K562 (cell line): ENCODE data around the gene MAP1LC3B2. TPM values are rescaled to one million over a fixed set of nuclear protein-coding genes. Genes with fewer than 3 reads are reported as not detected.

ENCODE experiments used
- ATAC-seq: fragments of 200-7000 bp; cut with Tn5 transposase; 3 replicates; pipeline ENCODE4 v1.9.1; 2020; ENCODE audit warnings: moderate library complexity
- BruUV-seq: library from RNA; stranded (reverse); fragments of 400-500 nt; replicated peaks from 2 replicates; lab custom pipeline; 2021; lab: Mats Ljungman, UMichigan
- CTCF ChIA-PET: fragments of 300-600 bp; formaldehyde crosslinking; extraction: SDS; loops from one replicate; lab custom pipeline; 2021; ENCODE audit warnings: low intra/inter-chr PET ratio; lab: Yijun Ruan, JAX
- POLR2A ChIA-PET: fragments of 300-600, 350-650 bp; sonication (Branson Sonifier 250); formaldehyde crosslinking; extraction: SDS; loops from one replicate; lab custom pipeline; 2021; ENCODE audit warnings: antibody characterized with exemption, inconsistent platforms; lab: Yijun Ruan, JAX
- DNase-seq, 4 experiments: peaks; one replicate each; pipeline versions ENCODE4 v3.0.0 to v3.0.0-alpha.2; 2011 to 2018; ENCODE audit warnings: low spot score in 3 of 4, mixed read lengths in 3 of 4; ENCODE audit errors: extremely low read depth in 1 of 4
- FAIRE-seq: peaks from 2 replicates; lab custom pipeline; 2011; peaks lifted over from hg19 to GRCh38; lab: Jason Lieb, UNC
- H2AFZ ChIP-seq: 2 replicates; pipeline ENCODE4 v1.6.0; 2011; ENCODE audit warnings: low read depth, low read length, control low read depth, inconsistent platforms
- H3K27ac ChIP-seq: fragments of 200-600 bp; 3 replicates; pipeline ENCODE4 v1.8.0; 2011; ENCODE audit warnings: low read depth, mild to moderate bottlenecking, control low read depth, inconsistent platforms, low read length, moderate library complexity, mixed read lengths; ENCODE audit errors: extremely low read depth
- H3K27me3 ChIP-seq, 2 experiments: fragments of 300-600 bp in 1 of 2; 2 replicates in 1 of 2; 3 replicates in 1 of 2; pipeline versions ENCODE4 v1.6.0 to v1.8.0; 2011; ENCODE audit warnings: inconsistent platforms in 2 of 2, low read length in 2 of 2, mild to moderate bottlenecking in 1 of 2, mixed read lengths in 1 of 2, moderate library complexity in 1 of 2; ENCODE audit not compliant: control insufficient read depth in 2 of 2, insufficient read depth in 2 of 2
- H3K36me3 ChIP-seq: fragments of 300-600 bp; 3 replicates; pipeline ENCODE4 v1.8.0; 2011; ENCODE audit warnings: mild to moderate bottlenecking, low read length, inconsistent platforms; ENCODE audit not compliant: control insufficient read depth, insufficient read depth
- H3K4me1 ChIP-seq, 2 experiments: fragments of 200-600 bp in 1 of 2; replicated peaks in 1 of 2; 2 replicates in 1 of 2; 3 replicates in 1 of 2; pipeline versions ENCODE4 v1.5.1 to v1.8.0; 2011; ENCODE audit warnings: inconsistent platforms in 2 of 2, low read length in 2 of 2, mild to moderate bottlenecking in 1 of 2, mixed read lengths in 1 of 2, moderate library complexity in 1 of 2; ENCODE audit not compliant: control insufficient read depth in 2 of 2, insufficient read depth in 2 of 2
- H3K4me2 ChIP-seq: 2 replicates; pipeline ENCODE4 v1.6.1; 2011; ENCODE audit warnings: low read length, control low read depth, inconsistent platforms, mixed read lengths; ENCODE audit not compliant: insufficient read depth
- H3K4me3 ChIP-seq: fragments of 200-600 bp; sonication (generic), shearing (Covaris generic); 2 replicates; pipeline ENCODE4 v1.5.1; 2016; ENCODE audit warnings: control low read depth, inconsistent platforms
- H3K79me2 ChIP-seq: fragments of 200-600 bp; 3 replicates; pipeline ENCODE4 v1.8.0; 2011; ENCODE audit warnings: low read length, inconsistent platforms; ENCODE audit not compliant: control insufficient read depth, insufficient read depth
- H3K9ac ChIP-seq, 2 experiments: 2 replicates each; pipeline versions ENCODE4 v1.6.0 to v1.6.1; 2011; ENCODE audit warnings: low read depth in 2 of 2, low read length in 2 of 2, control low read depth in 1 of 2, inconsistent platforms in 1 of 2, mild to moderate bottlenecking in 1 of 2, mixed read lengths in 1 of 2; ENCODE audit not compliant: insufficient read depth in 1 of 2
- H3K9me1 ChIP-seq: one replicate; pipeline ENCODE4 v1.6.0; 2011; ENCODE audit warnings: inconsistent platforms, mild to moderate bottlenecking, low read length, moderate library complexity; ENCODE audit not compliant: control insufficient read depth, insufficient read depth
- H3K9me3 ChIP-seq: replicated peaks from 2 replicates; pipeline ENCODE4 v1.5.1; 2011; ENCODE audit warnings: low read depth, low read length, inconsistent platforms; ENCODE audit not compliant: control insufficient read depth, insufficient read depth
- H4K20me1 ChIP-seq: replicated peaks from 2 replicates; pipeline ENCODE4 v1.6.1; 2011; ENCODE audit warnings: low read length, inconsistent platforms, mixed read lengths; ENCODE audit not compliant: control insufficient read depth, insufficient read depth
- ATF2 ChIP-seq: sonication (generic); formaldehyde crosslinking; IDR thresholded peaks from 2 replicates; pipeline ENCODE4 v1.8.1; 2022; ENCODE audit warnings: missing genetic modification reagents
- CEBPB ChIP-seq: fragments of 450-650 bp; IDR thresholded peaks from 2 replicates; pipeline ENCODE4 v1.6.1; 2016; ENCODE audit warnings: missing genetic modification characterization, missing compliant biosample characterization
- ELF4 ChIP-seq: fragments of 450-650 bp; formaldehyde crosslinking; IDR thresholded peaks from 2 replicates; pipeline ENCODE4 v1.4.0; 2022; ENCODE audit warnings: missing genetic modification characterization
- GTF2B ChIP-seq: IDR thresholded peaks from 2 replicates; pipeline ENCODE4 v1.6.1; 2011; ENCODE audit not compliant: insufficient read length; ENCODE audit errors: extremely low read depth
- HOMEZ ChIP-seq: fragments of 250-450 bp; sonication (Bioruptor Pico); IDR thresholded peaks from 2 replicates; pipeline ENCODE4 v1.4.0; 2020; ENCODE audit warnings: mild to moderate bottlenecking, moderate library complexity
- IRF2 ChIP-seq: sonication (generic); formaldehyde crosslinking; IDR thresholded peaks from 2 replicates; pipeline ENCODE4 v1.8.1; 2022; ENCODE audit warnings: mild to moderate bottlenecking, missing genetic modification reagents
- NCOA4 ChIP-seq: fragments of 450-650 bp; IDR thresholded peaks from 2 replicates; pipeline ENCODE4 v1.6.1; 2018; ENCODE audit warnings: mild to moderate bottlenecking; ENCODE audit not compliant: partially characterized antibody
- NRF1 ChIP-seq, 2 experiments: fragments of 450-650 bp; IDR thresholded peaks in 1 of 2; conservative IDR thresholded peaks in 1 of 2; 2 replicates each; pipeline ENCODE4 v1.6.1; 2014; ENCODE audit warnings: mild to moderate bottlenecking in 2 of 2
- OTX1 ChIP-seq: fragments of 450-650 bp; formaldehyde crosslinking; IDR thresholded peaks from 2 replicates; pipeline ENCODE4 v1.4.0; 2022; ENCODE audit warnings: mild to moderate bottlenecking
- TEAD2 ChIP-seq: fragments of 450-650 bp; IDR thresholded peaks from 2 replicates; pipeline ENCODE4 v1.6.1; 2016; ENCODE audit warnings: missing genetic modification characterization, control low read depth, missing compliant biosample characterization
- ZBTB5 ChIP-seq: fragments of 450-650 bp; IDR thresholded peaks from 2 replicates; pipeline ENCODE4 v1.6.1; 2017; ENCODE audit warnings: antibody characterized with exemption
- ZEB2 ChIP-seq: fragments of 450-650 bp; IDR thresholded peaks from 2 replicates; pipeline ENCODE4 v1.6.1; 2016
- ZNF212 ChIP-seq: fragments of 450-650 bp; formaldehyde crosslinking; IDR thresholded peaks from 2 replicates; pipeline ENCODE4 v1.4.0; 2020; ENCODE audit warnings: mild to moderate bottlenecking
- ZNF639 ChIP-seq, 2 experiments: fragments of 200-800 bp in 1 of 2; sonication (Bioruptor generic) in 1 of 2; sonication (generic) in 1 of 2; formaldehyde crosslinking in 1 of 2; IDR thresholded peaks in 1 of 2; conservative IDR thresholded peaks in 1 of 2; 2 replicates each; pipeline versions ENCODE4 v1.5.0 to v1.6.1; 2016 to 2020; ENCODE audit warnings: missing compliant biosample characterization in 1 of 2, missing genetic modification characterization in 1 of 2, missing genetic modification reagents in 1 of 2
- ZNF785 ChIP-seq: fragments of 250-450 bp; sonication (Bioruptor Pico); IDR thresholded peaks from 2 replicates; pipeline ENCODE4 v1.4.0; 2020; ENCODE audit warnings: mild to moderate bottlenecking
- WGBS: fragments of 100-300 bp; shearing (Covaris generic); methylation state at CpG from one replicate; pipeline ENCODE4 v1.1.6; 2016; ENCODE audit warnings: low coverage, mixed read lengths; ENCODE audit not compliant: insufficient coverage; ENCODE audit errors: missing lambda C conversion rate; 5-methylcytosine and 5-hydroxymethylcytosine counted together
- in situ Hi-C: fragments of 300-500 bp; cut with MboI; formaldehyde crosslinking; loops from 4 replicates; pipeline ENCODE4 v1.15.0; 2018; ENCODE audit warnings: inconsistent platforms, mixed read lengths
- intact Hi-C: fragments of 100-400 bp; cut with micrococcal nuclease; formaldehyde crosslinking; loops from 2 replicates; pipeline ENCODE4 v1.14.2; 2022
- polyA plus RNA-seq, 8 experiments: library from polyadenylated mRNA; depleted of rRNA in 4 of 8; stranded (reverse) in 5 of 8; unstranded in 3 of 8; fragments of >200 nt; fragmentation: Nextera tagmentation in 2 of 8; fragmentation: Illumina TruSeq in 1 of 8; extraction: Ambion mirVana in 2 of 8; extraction: Trizol in 1 of 8; gene quantifications; 2 replicates each; pipeline versions ENCODE4 v1.2.1 to v1.2.3, GENCODE V29; 2011 to 2014; ENCODE audit warnings: inconsistent platforms in 1 of 8, missing spikeins in 1 of 8
- total RNA-seq, 7 experiments: library from RNA; depleted of rRNA in 6 of 7; stranded (reverse); fragments of >200 nt in 6 of 7; fragmentation: Illumina TruSeq in 2 of 7; extraction: Trizol in 2 of 7; gene quantifications; 2 replicates each; pipeline versions ENCODE4 v1.2.1 to v1.2.3, GENCODE V29; 2011 to 2021; ENCODE audit warnings: low replicate concordance in 1 of 7

MAP1LC3B2 gene
- total and polyA plus RNA-seq, 9 of the 15 experiments (the other 6 are each of a cell fraction or from before 2014, with no cell fraction given), result 0.53 to 2.8 (median 0.76) TPM; not detected in 2

GRCh38 chr12:116556356-116556952 lies 2.7 kb upstream of the MAP1LC3B2 start:
- H3K9me1 ChIP-seq, result no peaks in the 10 kb centered on the region
- no peaks in the 10 kb centered on the region for H3K36me3 ChIP-seq
- in situ Hi-C loops (no loop called here), intact Hi-C loops (no loop called here)
- ATAC-seq (no peak), FAIRE-seq (no peak), DNase-seq (no peak)
- no peak overlapping the region for H3K4me3 ChIP-seq
- no peak overlapping the region for H3K27ac ChIP-seq
- H3K4me2 ChIP-seq, result no peak overlapping the region
- H3K4me1 ChIP-seq, result peaks cover 37 to 51% of the 10 kb centered on the region in 2 experiments
- WGBS, result 67% methylated on average over 5 of the region's 6 CpGs
- no peaks in the 10 kb centered on the region for H4K20me1 ChIP-seq
- no peaks in the 10 kb centered on the region; the same call in 2 of the 3 replicates for H3K79me2 ChIP-seq
- ChIA-PET POLR2A (interaction anchor here (0.6 to 3.8 kb wide), 3 partner anchors 12 to 279 kb away, joined by 3 to 40 read pairs (median 3); partner anchors contain the start of gene MED13L), CTCF (no interaction called here)
- H3K9ac ChIP-seq, result no peak overlapping the region
- peak overlapping the region; percentile 77; the same call in 1 of the 2 replicates for H2AFZ ChIP-seq
- H3K9me3 ChIP-seq, result no peaks in the 10 kb centered on the region
- H3K27me3 ChIP-seq, result no peaks in the 10 kb centered on the region
- BruUV-seq, result no TSS peak
- TF ChIP-seq ELF4 (CRISPR knock-in tag) (0 out of 2 replicates have a peak, but pooled peaks have one; percentile 41), TEAD2 (tag) (peak; percentile 95), ATF2 (CRISPR knock-in tag) (no peak), HOMEZ (peak; percentile 97), NCOA4 (no peak), ZNF785 (peak; percentile 75), ZNF639 (CRISPR knock-in tag; conservative IDR thresholded peaks at IDR 0.05 in 1 of 2, IDR thresholded peaks at IDR 0.05 in 1 of 2) (peak in 1 of 2 experiments; percentile 96; a peak in 2 of 4 replicates), ZEB2 (no peak), CEBPB (tag) (peak; percentile 29; the same call in 1 of the 2 replicates), GTF2B (no peak), ZNF212 (CRISPR knock-in tag) (peak; percentile 92; the same call in 1 of the 2 replicates), OTX1 (0 out of 2 replicates have a peak, but pooled peaks have one; percentile 51), NRF1 (conservative IDR thresholded peaks at IDR 0.05 in 1 of 2, IDR thresholded peaks at IDR 0.05 in 1 of 2) (no peak), ZBTB5 (no peak), IRF2 (CRISPR knock-in tag) (no peak)
